CD4-positive, alpha-beta T cell treated with Interferon gamma for 1 hour (primary cell): ENCODE results near the gene TBC1D3L.
"Not testable (repeated sequence)": the region's sequence is repeated elsewhere in the genome, so short reads cannot be mapped to it uniquely, and the experiment has no call there.

Source experiments
- DNase-seq: peaks from one replicate; pipeline ENCODE4 v3.0.0-alpha.2; 2020

The TBC1D3L gene

DNA sequence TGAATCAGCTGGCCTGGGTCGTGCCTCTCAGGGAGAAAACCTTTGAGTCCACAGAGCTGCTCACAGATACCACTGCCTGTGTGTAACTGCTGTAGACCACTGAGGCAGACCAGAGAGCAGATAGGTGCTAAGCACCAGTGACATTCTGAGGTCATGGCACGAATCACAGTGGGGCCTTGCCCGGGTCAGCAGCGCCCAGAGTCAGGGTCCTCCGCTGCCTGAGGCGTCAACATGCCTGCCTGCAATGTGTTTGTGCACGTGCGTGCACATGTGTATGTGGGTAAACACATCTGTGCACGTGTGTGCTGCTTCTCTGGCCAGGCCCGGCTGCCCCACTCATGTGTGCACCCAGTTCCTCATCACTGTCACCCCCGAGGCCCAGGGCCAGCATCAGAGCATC, at the start of gene TBC1D3L:
TSS of gene TBC1D3L (minus strand) at position 101 of the 400 bp plus-strand sequence. CDS start 1,540 bp downstream, outside the sequence.
- DNase-seq: not testable (repeated sequence)

GRCh38 chr17:38003676-38004075, 14.8 kb upstream of the TBC1D3L start, which contains the start of gene TBC1D3D:
Gene TBC1D3D, plus strand, starts transcription at chr17:38003976. Its CDS starts 1,585 bp downstream, at chr17:38005561.
- DNase-seq: not testable (repeated sequence)
